ENCODE measurements around the gene RAVER2.
"Not testable (repeated sequence)": the region's sequence is repeated elsewhere in the genome, so short reads cannot be mapped to it uniquely, and the experiment has no call there.

RAVER2 gene

GRCh38 chr1:64814427-64814826 lies 69.6 kb downstream of the RAVER2 start:
- DNase-seq (ENCODE audit: low read depth): no peak

GRCh38 chr1:64817364-64817763 lies 72.5 kb downstream of the RAVER2 start:
- not testable (repeated sequence) for DNase-seq (ENCODE audit: low read depth)

DNA sequence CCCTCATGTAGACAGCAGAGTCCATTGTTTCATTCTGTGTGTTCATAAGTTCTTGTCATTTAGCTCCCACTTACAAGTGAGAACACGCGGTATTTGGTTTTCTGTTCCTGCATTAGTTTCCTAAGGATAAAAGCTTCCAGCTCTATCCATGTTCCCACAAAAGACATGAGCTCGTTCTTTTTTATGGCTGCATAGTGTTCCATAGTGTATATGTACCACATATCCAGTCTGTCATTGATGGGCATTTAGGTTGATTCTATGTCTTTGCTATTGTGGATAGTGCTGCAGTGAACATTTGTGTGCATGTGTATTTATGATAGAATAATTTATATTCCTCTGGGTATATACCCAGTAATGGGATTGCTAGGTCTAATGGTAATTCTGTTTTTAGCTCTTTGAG lies 75.7 kb downstream of the RAVER2 start:
- not testable (repeated sequence) for DNase-seq (ENCODE audit: low read depth)

GRCh38 chr1:64822621-64823020 lies 77.7 kb downstream of the RAVER2 start:
- peak; percentile 78 for DNase-seq (ENCODE audit: low read depth)

GRCh38 chr1:64823691-64824476 lies 79.0 kb downstream of the RAVER2 start:
- DNase-seq (ENCODE audit: low read depth): peak; percentile 87

- peak; percentile 36 for DNase-seq (ENCODE audit: low read depth)
Measured at GRCh38 chr1:64826991-64827390, 82.1 kb downstream of the RAVER2 start.

- DNase-seq (ENCODE audit: low read depth): no peak
Measured at GRCh38 chr1:64828829-64829228, 84.0 kb downstream of the RAVER2 start.

GRCh38 chr1:64829411-64830029 lies 84.6 kb downstream of the RAVER2 start:
- no peak for DNase-seq (ENCODE audit: low read depth)

GRCh38 chr1:64830030-64830651 lies 85.3 kb downstream of the RAVER2 start:
- no peak for DNase-seq (ENCODE audit: low read depth)

GRCh38 chr1:64834734-64835133 lies 89.9 kb downstream of the RAVER2 start:
- DNase-seq (ENCODE audit: low read depth): peak; percentile 62

- DNase-seq (ENCODE audit: low read depth): no peak
Measured at GRCh38 chr1:64836802-64837201, 91.9 kb downstream of the RAVER2 start.

- peak; percentile 40 for DNase-seq (ENCODE audit: low read depth)
Measured at GRCh38 chr1:64838486-64838885, 93.6 kb downstream of the RAVER2 start.

DNA sequence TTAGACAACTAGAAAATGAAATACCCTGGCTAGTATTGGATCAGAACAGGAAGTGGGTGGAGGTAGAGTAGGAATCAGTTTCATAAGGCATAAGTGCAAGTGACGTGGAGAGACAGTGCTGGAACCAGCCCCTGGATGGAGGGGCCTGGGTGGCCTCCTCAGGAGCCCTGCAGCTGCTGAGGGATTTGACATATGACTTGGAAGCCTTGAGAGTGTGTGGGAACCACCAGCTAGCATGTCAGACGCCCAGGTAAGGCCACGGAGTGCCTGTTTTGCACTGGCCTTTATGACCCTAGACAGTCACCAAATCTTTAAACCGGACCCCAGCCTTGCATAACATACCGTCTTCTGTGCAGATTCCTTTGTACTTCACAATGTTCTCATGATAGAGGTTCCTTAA lies 94.4 kb downstream of the RAVER2 start:
- no peak for DNase-seq (ENCODE audit: low read depth)

DNA sequence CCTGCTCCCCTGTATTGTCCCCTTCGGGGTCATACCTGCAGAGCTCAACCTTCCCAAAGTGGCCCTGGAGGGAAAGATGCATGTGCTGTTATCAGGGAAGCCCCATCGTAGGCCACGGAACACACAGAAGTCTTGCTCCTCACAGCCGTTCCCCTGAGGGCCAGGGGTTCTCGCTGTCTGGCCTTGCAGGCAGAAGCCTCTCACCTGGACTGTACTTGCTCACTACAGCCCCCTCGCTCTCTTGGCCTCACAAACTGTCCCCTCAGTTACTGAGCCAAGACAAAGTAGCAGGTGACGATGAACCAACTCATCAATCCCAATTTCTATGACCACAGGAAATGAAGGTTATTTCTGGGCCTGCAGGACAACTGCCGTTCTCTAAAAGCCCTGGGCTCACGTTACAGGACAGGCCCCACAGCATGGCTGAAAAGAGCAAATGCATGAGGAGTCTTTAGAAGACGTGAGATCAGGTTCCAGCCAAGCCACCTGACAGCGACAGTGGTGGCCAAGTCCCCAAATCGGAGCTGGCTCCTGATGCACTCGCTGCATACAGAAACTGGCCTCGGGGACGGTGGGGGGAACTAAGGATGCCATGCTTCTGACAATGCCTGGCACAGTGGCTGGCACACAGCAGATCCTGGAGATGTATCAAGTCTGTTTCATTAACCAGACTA lies 95.0 kb downstream of the RAVER2 start:
- DNase-seq (ENCODE audit: low read depth): no peak

- no peak for DNase-seq (ENCODE audit: low read depth)
Measured at GRCh38 chr1:64841330-64842065, 96.6 kb downstream of the RAVER2 start.

- no peak for DNase-seq (ENCODE audit: low read depth)
Measured at GRCh38 chr1:64842224-64842623, 97.3 kb downstream of the RAVER2 start.

DNA sequence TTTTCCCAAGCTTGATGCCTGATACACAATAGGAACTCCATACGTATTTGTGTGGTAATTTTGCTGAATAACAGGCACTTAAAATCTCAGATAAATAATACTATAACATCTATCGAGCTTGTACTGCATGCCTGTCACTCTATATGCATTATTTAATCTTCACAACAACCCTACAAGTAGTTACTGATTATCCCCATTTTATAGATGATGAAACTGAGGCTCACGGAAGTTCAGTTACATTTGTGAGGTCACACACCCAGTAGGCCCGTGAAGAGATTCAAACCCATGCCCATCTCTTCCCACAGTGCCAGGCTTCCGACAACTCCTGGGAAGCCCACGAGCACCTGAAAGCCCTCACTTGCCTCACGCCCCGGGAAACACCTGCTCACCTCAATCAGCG lies 98.8 kb downstream of the RAVER2 start:
- no peak for DNase-seq (ENCODE audit: low read depth)

GRCh38 chr1:64844175-64844574 lies 99.3 kb downstream of the RAVER2 start:
- no peak for DNase-seq (ENCODE audit: low read depth)

GRCh38 chr1:64844609-64845008 lies 99.7 kb downstream of the RAVER2 start:
- no peak for DNase-seq (ENCODE audit: low read depth)

DNA sequence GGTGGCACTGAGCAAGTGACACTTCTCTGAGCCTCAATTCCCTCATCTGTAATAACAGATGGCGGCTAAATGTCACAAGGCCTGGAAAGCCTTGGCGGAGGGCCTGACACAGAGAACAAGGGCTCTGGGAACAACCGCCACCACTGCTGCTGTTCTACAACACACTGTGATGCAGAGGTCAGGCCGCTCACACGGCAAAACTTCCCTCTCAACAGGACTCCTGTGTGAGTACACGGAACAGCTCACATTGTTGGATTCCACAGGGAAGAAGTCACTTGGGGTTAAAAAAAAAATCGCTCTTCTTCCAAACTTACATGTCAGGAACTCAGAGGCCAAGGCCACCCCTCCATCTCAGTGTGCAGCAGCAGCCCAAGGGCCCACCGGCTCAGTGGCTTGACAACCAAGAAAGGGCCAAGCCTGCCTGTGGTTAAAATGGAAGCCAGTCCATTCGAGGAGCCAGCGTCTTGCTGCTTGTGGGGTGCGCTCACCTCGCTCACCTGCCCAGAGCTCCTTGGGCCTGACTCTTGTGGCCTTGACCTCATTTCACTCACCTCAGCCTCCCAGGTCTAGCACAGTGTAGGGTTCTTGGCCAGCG lies 101.1 kb downstream of the RAVER2 start:
- no peak for DNase-seq (ENCODE audit: low read depth)

DNA sequence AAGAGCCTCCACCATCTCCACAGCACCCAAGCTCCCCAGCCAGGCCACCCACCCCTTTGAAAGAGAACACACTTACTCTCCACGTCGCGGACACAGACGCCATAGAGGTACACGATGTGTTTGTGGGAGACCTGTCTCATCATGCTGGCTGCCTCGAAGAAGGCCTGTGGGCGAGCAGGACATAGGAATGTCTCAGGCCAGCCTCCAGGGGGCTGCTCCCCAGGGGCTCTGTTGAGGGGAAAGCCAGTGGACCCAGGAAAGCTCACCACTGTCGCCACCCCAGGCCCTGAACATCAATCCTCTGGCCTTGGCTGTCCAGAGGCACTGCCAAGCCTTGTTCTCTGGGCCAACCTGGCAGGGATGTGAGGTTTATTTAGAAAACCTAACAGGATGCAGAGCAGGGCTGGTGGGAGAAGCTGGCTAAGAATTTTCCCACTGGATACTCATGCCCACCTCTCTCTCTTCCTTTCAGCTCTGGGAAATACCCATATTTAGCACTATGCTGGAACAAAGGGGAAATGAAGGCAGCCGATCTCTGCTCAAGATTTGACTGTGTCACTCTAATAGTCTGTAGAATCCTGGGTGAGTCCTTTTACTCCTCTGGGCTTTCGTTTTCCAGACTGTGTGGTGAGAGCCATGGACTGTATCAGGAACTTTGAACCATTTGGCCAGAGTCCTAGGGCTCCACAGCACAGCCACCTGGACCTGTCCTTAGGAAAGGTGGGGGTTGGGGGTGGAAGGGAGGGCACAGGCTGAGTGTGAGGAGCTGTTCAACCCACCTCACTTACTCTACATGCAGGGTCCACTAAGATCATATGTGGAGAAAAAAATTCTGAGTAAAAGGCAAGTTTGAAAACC lies 101.9 kb downstream of the RAVER2 start:
- no peak for DNase-seq (ENCODE audit: low read depth)
